ENCODE measurements around the gene GDI2.

DNA sequence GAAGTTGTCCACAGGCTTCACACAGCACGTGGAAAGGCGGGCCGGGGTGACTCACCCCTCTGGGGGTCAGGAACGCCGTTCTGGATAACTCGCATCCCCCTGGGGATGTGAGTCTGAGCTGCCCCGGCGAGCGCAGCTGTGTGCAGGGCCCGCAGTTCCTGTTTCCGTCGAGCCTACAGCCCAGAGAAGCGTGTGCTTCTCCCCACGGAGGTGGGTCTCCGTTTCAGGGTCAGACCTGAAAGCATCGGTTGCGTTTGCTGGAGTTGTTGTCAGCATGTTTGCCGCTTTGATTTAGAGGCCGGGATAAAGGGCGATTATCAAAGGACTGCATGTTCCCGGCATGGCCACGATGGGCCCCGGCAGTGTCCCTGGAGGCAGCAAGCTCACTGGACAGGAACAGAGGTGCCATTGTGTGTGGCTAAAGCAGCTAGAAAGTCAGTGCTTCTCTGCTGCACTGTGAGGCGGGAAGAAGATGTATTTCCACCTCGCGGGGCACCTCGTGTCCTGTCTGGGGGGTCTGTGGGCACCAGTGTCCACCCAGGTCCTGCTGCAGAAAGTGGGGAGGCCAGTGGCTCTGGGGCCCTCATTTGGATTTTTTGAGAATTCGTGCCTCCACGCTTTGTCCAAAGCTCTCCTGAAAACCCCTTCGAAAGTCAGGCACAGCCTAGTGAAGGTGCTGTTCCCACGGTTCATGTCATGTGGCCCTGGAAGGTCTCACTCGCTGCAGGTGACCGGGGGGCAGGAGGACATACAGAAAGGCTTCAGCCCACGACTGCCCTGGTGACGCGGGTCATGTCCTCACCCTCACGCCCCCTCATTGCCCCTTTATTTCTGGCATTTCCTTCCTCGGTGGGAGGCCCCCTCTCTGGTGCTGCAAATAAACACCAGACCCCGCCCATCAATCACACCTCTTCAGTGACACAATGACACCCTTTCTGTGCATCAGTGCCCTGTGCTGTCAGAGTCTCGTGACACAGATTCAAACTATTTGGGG is 27.4 kb upstream of the GDI2 start:
- TF ChIP-seq, protein P1, sequence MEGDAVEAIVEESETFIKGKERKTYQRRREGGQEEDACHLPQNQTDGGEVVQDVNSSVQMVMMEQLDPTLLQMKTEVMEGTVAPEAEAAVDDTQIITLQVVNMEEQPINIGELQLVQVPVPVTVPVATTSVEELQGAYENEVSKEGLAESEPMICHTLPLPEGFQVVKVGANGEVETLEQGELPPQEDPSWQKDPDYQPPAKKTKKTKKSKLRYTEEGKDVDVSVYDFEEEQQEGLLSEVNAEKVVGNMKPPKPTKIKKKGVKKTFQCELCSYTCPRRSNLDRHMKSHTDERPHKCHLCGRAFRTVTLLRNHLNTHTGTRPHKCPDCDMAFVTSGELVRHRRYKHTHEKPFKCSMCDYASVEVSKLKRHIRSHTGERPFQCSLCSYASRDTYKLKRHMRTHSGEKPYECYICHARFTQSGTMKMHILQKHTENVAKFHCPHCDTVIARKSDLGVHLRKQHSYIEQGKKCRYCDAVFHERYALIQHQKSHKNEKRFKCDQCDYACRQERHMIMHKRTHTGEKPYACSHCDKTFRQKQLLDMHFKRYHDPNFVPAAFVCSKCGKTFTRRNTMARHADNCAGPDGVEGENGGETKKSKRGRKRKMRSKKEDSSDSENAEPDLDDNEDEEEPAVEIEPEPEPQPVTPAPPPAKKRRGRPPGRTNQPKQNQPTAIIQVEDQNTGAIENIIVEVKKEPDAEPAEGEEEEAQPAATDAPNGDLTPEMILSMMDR (IDR thresholded peaks at IDR 0.05; ENCODE audit: low read length): no peak
- TF ChIP-seq EZH2 (IDR thresholded peaks at IDR 0.05; ENCODE audit: borderline replicate concordance, low read length): no peak
